Astrocyte (in vitro differentiated cells and primary cell): Measurements from ENCODE around the gene FRMPD2. TPM values are rescaled to one million over a fixed set of nuclear protein-coding genes. Genes with fewer than 3 reads are reported as not detected.

ENCODE experiments used
- DNase-seq: peaks from one replicate; pipeline ENCODE4 v3.0.0-alpha.2; 2010; ENCODE audit warnings: low read depth
- FAIRE-seq: peaks from 2 replicates; lab custom pipeline; 2011; peaks lifted over from hg19 to GRCh38; lab: Jason Lieb, UNC
- H2AFZ ChIP-seq: 2 replicates; pipeline ENCODE4 v1.6.0; 2012; ENCODE audit warnings: low read depth, low read length, inconsistent platforms
- H3K27ac ChIP-seq: 2 replicates; pipeline ENCODE4 v1.5.1; 2011; ENCODE audit warnings: low read depth, low read length, inconsistent platforms
- H3K27me3 ChIP-seq: 2 replicates; pipeline ENCODE4 v1.6.0; 2011; ENCODE audit warnings: low read length, inconsistent platforms; ENCODE audit not compliant: insufficient read depth
- H3K36me3 ChIP-seq: 2 replicates; pipeline ENCODE4 v1.5.1; 2011; ENCODE audit warnings: low read length, inconsistent platforms; ENCODE audit not compliant: insufficient read depth
- H3K4me1 ChIP-seq: 2 replicates; pipeline ENCODE4 v1.5.1; 2011; ENCODE audit warnings: low read length, inconsistent platforms; ENCODE audit not compliant: insufficient read depth
- H3K4me2 ChIP-seq: 2 replicates; pipeline ENCODE4 v1.6.0; 2012; ENCODE audit warnings: low read length, inconsistent platforms
- H3K4me3 ChIP-seq: 2 replicates; pipeline ENCODE4 v1.5.1; 2011; ENCODE audit warnings: low read depth, mild to moderate bottlenecking, low read length, inconsistent platforms; ENCODE audit not compliant: insufficient read depth
- H3K79me2 ChIP-seq: 2 replicates; pipeline ENCODE4 v1.6.0; 2012; ENCODE audit warnings: mild to moderate bottlenecking, low read length, inconsistent platforms; ENCODE audit not compliant: insufficient read depth
- H3K9ac ChIP-seq: 2 replicates; pipeline ENCODE4 v1.6.0; 2012; ENCODE audit warnings: mild to moderate bottlenecking, low read length, inconsistent platforms
- H3K9me3 ChIP-seq: 2 replicates; pipeline ENCODE4 v1.5.1; 2012; ENCODE audit warnings: low read depth, mild to moderate bottlenecking, low read length, inconsistent platforms; ENCODE audit not compliant: insufficient read depth
- H4K20me1 ChIP-seq: 2 replicates; pipeline ENCODE4 v1.6.0; 2012; ENCODE audit warnings: low read length, inconsistent platforms; ENCODE audit not compliant: insufficient read depth
- H3K27ac Mint-ChIP-seq: one replicate; pipeline ENCODE4 v1.8.0; 2021; ENCODE audit warnings: mild to moderate bottlenecking, mixed read lengths; ENCODE audit not compliant: unreplicated experiment
- H3K27me3 Mint-ChIP-seq: one replicate; pipeline ENCODE4 v1.8.0; 2021; ENCODE audit warnings: low read depth, mixed read lengths; ENCODE audit not compliant: unreplicated experiment
- H3K36me3 Mint-ChIP-seq: one replicate; pipeline ENCODE4 v1.8.0; 2021; ENCODE audit warnings: low read depth, mixed read lengths; ENCODE audit not compliant: unreplicated experiment
- H3K4me1 Mint-ChIP-seq: one replicate; pipeline ENCODE4 v1.8.0; 2021; ENCODE audit warnings: low read depth, mixed read lengths; ENCODE audit not compliant: unreplicated experiment
- H3K4me3 Mint-ChIP-seq: one replicate; pipeline ENCODE4 v1.8.0; 2021; ENCODE audit warnings: mild to moderate bottlenecking, moderate library complexity, mixed read lengths; ENCODE audit not compliant: unreplicated experiment
- H3K9me3 Mint-ChIP-seq: one replicate; pipeline ENCODE4 v1.8.0; 2021; ENCODE audit warnings: mild to moderate bottlenecking, mixed read lengths; ENCODE audit not compliant: unreplicated experiment
- CTCF ChIP-seq: IDR thresholded peaks from 2 replicates; pipeline ENCODE4 v1.5.1; 2011; ENCODE audit warnings: low read depth, mild to moderate bottlenecking, inconsistent platforms, low read length, moderate library complexity; ENCODE audit not compliant: insufficient read depth
- EZH2 ChIP-seq: IDR thresholded peaks from 2 replicates; pipeline ENCODE4 v1.6.1; 2012; ENCODE audit warnings: mild to moderate bottlenecking, low read length, inconsistent platforms; ENCODE audit not compliant: insufficient read depth
- total RNA-seq: library from RNA; stranded (reverse); gene quantifications from 2 replicates; pipeline ENCODE4 v1.2.1, GENCODE V29; 2021

The FRMPD2 gene
- total RNA-seq, 1 donor from 2014 or later = 0.39 TPM

GRCh38 chr10:48299066-48299465 lies 24.6 kb upstream of the FRMPD2 start:
- Histone ChIP-seq H3K27me3 (peaks cover 8% of the 10 kb centered on the region), H3K27ac (no peak overlapping the region), H2AFZ (no peak overlapping the region), H3K9ac (no peak overlapping the region), H3K4me1 (no peaks in the 10 kb centered on the region), H4K20me1 (no peaks in the 10 kb centered on the region), H3K4me2 (no peak overlapping the region), H3K9me3 (no peaks in the 10 kb centered on the region), H3K79me2 (no peaks in the 10 kb centered on the region), H3K4me3 (no peak overlapping the region), H3K36me3 (no peaks in the 10 kb centered on the region)
- Mint-ChIP-seq H3K27me3 (peaks cover 39% of the 10 kb centered on the region), H3K9me3 (peaks cover 1% of the 10 kb centered on the region), H3K27ac (no peak overlapping the region), H3K4me1 (no peaks in the 10 kb centered on the region), H3K4me3 (no peak overlapping the region), H3K36me3 (no peaks in the 10 kb centered on the region)
- DNase-seq (no peak), FAIRE-seq (no peak)
- TF ChIP-seq EZH2 (no peak), CTCF (no peak)

- H3K4me3 Mint-ChIP-seq = no peak overlapping the region
- H3K9me3 ChIP-seq = no peaks in the 10 kb centered on the region
Measured at GRCh38 chr10:48296576-48297098, 22.1 kb upstream of the FRMPD2 start.

More at GRCh38 chr10:48296576-48297098, 22.1 kb upstream of the FRMPD2 start:
- H3K27ac ChIP-seq = no peak overlapping the region
- no peaks in the 10 kb centered on the region for H3K36me3 ChIP-seq
- FAIRE-seq = no peak
- TF ChIP-seq EZH2 (no peak), CTCF (no peak)
- Mint-ChIP-seq H3K27me3 (peaks cover 29% of the 10 kb centered on the region), H3K27ac (no peak overlapping the region), H3K4me1 (no peaks in the 10 kb centered on the region), H3K36me3 (no peaks in the 10 kb centered on the region), H3K9me3 (peaks cover 1% of the 10 kb centered on the region)
- no peaks in the 10 kb centered on the region for H3K79me2 ChIP-seq
- no peak overlapping the region for H3K9ac ChIP-seq
- no peak overlapping the region for H3K4me2 ChIP-seq
- H3K4me3 ChIP-seq = no peak overlapping the region
- H3K4me1 ChIP-seq = no peaks in the 10 kb centered on the region
- no peaks in the 10 kb centered on the region for H4K20me1 ChIP-seq
- no peak overlapping the region for H2AFZ ChIP-seq
- no peak for DNase-seq
- peaks cover 8% of the 10 kb centered on the region for H3K27me3 ChIP-seq
